HepG2 (cell line): ENCODE results near the gene MC1R. TPM values are rescaled to one million over a fixed set of nuclear protein-coding genes. Genes with fewer than 3 reads are reported as not detected.

Experiments used
- ARNTL ChIP-seq: sonication (generic); formaldehyde crosslinking; IDR thresholded peaks from 2 replicates; pipeline ENCODE4 v1.4.0; 2020; ENCODE audit warnings: mild to moderate bottlenecking, missing genetic modification reagents
- ATF7-NPFF ChIP-seq: sonication (generic); formaldehyde crosslinking; IDR thresholded peaks from 2 replicates; pipeline ENCODE4 v1.8.1; 2023; ENCODE audit warnings: mild to moderate bottlenecking, low read depth, missing genetic modification reagents, moderate library complexity
- EZH2 ChIP-seq: conservative IDR thresholded peaks from 2 replicates; pipeline ENCODE4 v1.6.1; 2012; ENCODE audit warnings: mild to moderate bottlenecking, low read depth, low read length, moderate library complexity
- HNRNPL ChIP-seq: fragments of 200-400 bp; formaldehyde crosslinking; IDR thresholded peaks from 2 replicates; pipeline ENCODE4 v1.6.1; 2017; ENCODE audit warnings: mild to moderate bottlenecking, low read depth, low read length
- RAD51 ChIP-seq: fragments of 450-650 bp; IDR thresholded peaks from 2 replicates; pipeline ENCODE4 v1.6.1; 2016; ENCODE audit warnings: borderline replicate concordance
- RNF219 ChIP-seq: sonication (generic); formaldehyde crosslinking; IDR thresholded peaks from 2 replicates; pipeline ENCODE4 v1.5.0; 2020; ENCODE audit warnings: mild to moderate bottlenecking, missing genetic modification reagents
- SP5 ChIP-seq: IDR thresholded peaks from 2 replicates; pipeline ENCODE4 v1.6.1; 2016; ENCODE audit warnings: low read depth, borderline replicate concordance
- ZBTB39 ChIP-seq: sonication (generic); formaldehyde crosslinking; IDR thresholded peaks from 2 replicates; pipeline ENCODE4 v1.5.0; 2020; ENCODE audit warnings: missing genetic modification reagents
- ZFP36 ChIP-seq: fragments of 150-350 bp; IDR thresholded peaks from 2 replicates; pipeline ENCODE4 v1.6.1; 2018; ENCODE audit warnings: borderline replicate concordance, low read length, low read depth; ENCODE audit not compliant: partially characterized antibody
- ZNF264 ChIP-seq: sonication (generic); formaldehyde crosslinking; IDR thresholded peaks from 2 replicates; pipeline ENCODE4 v1.4.0; 2020; ENCODE audit warnings: missing genetic modification reagents
- ZNF460 ChIP-seq: sonication (generic); formaldehyde crosslinking; IDR thresholded peaks from 2 replicates; pipeline ENCODE4 v1.5.1; 2020; ENCODE audit warnings: missing genetic modification reagents, mild to moderate bottlenecking, borderline replicate concordance
- ZNF484 ChIP-seq: sonication (generic); formaldehyde crosslinking; IDR thresholded peaks from 2 replicates; pipeline ENCODE4 v1.5.1; 2020; ENCODE audit warnings: mild to moderate bottlenecking, low read depth, missing genetic modification reagents, borderline replicate concordance
- ZNF577 ChIP-seq: sonication (generic); formaldehyde crosslinking; IDR thresholded peaks from 2 replicates; pipeline ENCODE4 v1.4.0; 2020; ENCODE audit warnings: mild to moderate bottlenecking, low read depth, missing genetic modification reagents, borderline replicate concordance
- ZNF780A ChIP-seq: sonication (generic); formaldehyde crosslinking; IDR thresholded peaks from 2 replicates; pipeline ENCODE4 v1.8.0; 2022; ENCODE audit warnings: mild to moderate bottlenecking, missing genetic modification reagents, moderate library complexity
- ZSCAN12 ChIP-seq: sonication (generic); formaldehyde crosslinking; IDR thresholded peaks from 2 replicates; pipeline ENCODE4 v1.9.0; 2021; ENCODE audit warnings: mild to moderate bottlenecking, missing genetic modification reagents
- polyA plus RNA-seq, 8 experiments: library from polyadenylated mRNA; depleted of rRNA in 3 of 8; stranded (reverse) in 7 of 8; unstranded in 1 of 8; fragments of >200 nt; fragmentation: Illumina TruSeq in 4 of 8; extraction: Trizol in 4 of 8; gene quantifications; 2 replicates each; pipeline versions ENCODE4 v1.2.1 to v1.2.3, GENCODE V29; 2011 to 2016; ENCODE audit warnings: low read depth in 4 of 8, missing spikeins in 1 of 8, mixed read lengths in 1 of 8; ENCODE audit not compliant: insufficient read depth in 1 of 8
- total RNA-seq, 5 experiments: library from RNA; depleted of rRNA; stranded (reverse); fragments of >200 nt; fragmentation: Illumina TruSeq; extraction: Trizol; gene quantifications; 2 replicates each; pipeline ENCODE4 v1.2.3, GENCODE V29; 2016; ENCODE audit warnings: low read depth in 1 of 5
- TF ChIP-seq, protein P1 (sequence below): sonication (generic); formaldehyde crosslinking; conservative IDR thresholded peaks from 2 replicates; pipeline ENCODE4 v1.8.0; 2022; ENCODE audit warnings: missing genetic modification reagents
- TF ChIP-seq, protein P2 (sequence below): IDR thresholded peaks from 2 replicates; pipeline ENCODE4 v1.6.1; 2012; ENCODE audit warnings: low read length, improper control_type of control experiment
- TF ChIP-seq, protein P3 (sequence below): sonication (generic); formaldehyde crosslinking; IDR thresholded peaks from 2 replicates; pipeline ENCODE4 v1.5.0; 2020; ENCODE audit warnings: missing genetic modification reagents

Gene MC1R
- total and polyA plus RNA-seq, 2 of the 13 experiments (the other 11 are each of a cell fraction or from before 2014, with no cell fraction given), result 9.1 to 14.8 TPM

- TF ChIP-seq RNF219 (CRISPR knock-in tag) (no peak), ZNF460 (CRISPR knock-in tag) (no peak), ZNF577 (CRISPR knock-in tag) (no peak), ARNTL (no peak), ZNF264 (CRISPR knock-in tag) (no peak), ATF7-NPFF (CRISPR knock-in tag) (no peak), ZSCAN12 (no peak), ZNF780A (CRISPR knock-in tag) (0 out of 2 replicates have a peak, but pooled peaks have one; percentile 12), ZNF484 (CRISPR knock-in tag) (no peak), EZH2 (no peak), ZBTB39 (CRISPR knock-in tag) (no peak), RAD51 (no peak), HNRNPL (no peak), SP5 (CRISPR knock-in tag) (no peak), ZFP36 (no peak)
- TF ChIP-seq, protein P1, sequence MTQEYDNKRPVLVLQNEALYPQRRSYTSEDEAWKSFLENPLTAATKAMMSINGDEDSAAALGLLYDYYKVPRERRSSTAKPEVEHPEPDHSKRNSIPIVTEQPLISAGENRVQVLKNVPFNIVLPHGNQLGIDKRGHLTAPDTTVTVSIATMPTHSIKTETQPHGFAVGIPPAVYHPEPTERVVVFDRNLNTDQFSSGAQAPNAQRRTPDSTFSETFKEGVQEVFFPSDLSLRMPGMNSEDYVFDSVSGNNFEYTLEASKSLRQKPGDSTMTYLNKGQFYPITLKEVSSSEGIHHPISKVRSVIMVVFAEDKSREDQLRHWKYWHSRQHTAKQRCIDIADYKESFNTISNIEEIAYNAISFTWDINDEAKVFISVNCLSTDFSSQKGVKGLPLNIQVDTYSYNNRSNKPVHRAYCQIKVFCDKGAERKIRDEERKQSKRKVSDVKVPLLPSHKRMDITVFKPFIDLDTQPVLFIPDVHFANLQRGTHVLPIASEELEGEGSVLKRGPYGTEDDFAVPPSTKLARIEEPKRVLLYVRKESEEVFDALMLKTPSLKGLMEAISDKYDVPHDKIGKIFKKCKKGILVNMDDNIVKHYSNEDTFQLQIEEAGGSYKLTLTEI, result no peak
- TF ChIP-seq, protein P2, sequence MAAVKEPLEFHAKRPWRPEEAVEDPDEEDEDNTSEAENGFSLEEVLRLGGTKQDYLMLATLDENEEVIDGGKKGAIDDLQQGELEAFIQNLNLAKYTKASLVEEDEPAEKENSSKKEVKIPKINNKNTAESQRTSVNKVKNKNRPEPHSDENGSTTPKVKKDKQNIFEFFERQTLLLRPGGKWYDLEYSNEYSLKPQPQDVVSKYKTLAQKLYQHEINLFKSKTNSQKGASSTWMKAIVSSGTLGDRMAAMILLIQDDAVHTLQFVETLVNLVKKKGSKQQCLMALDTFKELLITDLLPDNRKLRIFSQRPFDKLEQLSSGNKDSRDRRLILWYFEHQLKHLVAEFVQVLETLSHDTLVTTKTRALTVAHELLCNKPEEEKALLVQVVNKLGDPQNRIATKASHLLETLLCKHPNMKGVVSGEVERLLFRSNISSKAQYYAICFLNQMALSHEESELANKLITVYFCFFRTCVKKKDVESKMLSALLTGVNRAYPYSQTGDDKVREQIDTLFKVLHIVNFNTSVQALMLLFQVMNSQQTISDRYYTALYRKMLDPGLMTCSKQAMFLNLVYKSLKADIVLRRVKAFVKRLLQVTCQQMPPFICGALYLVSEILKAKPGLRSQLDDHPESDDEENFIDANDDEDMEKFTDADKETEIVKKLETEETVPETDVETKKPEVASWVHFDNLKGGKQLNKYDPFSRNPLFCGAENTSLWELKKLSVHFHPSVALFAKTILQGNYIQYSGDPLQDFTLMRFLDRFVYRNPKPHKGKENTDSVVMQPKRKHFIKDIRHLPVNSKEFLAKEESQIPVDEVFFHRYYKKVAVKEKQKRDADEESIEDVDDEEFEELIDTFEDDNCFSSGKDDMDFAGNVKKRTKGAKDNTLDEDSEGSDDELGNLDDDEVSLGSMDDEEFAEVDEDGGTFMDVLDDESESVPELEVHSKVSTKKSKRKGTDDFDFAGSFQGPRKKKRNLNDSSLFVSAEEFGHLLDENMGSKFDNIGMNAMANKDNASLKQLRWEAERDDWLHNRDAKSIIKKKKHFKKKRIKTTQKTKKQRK, result no peak
- TF ChIP-seq, protein P3, sequence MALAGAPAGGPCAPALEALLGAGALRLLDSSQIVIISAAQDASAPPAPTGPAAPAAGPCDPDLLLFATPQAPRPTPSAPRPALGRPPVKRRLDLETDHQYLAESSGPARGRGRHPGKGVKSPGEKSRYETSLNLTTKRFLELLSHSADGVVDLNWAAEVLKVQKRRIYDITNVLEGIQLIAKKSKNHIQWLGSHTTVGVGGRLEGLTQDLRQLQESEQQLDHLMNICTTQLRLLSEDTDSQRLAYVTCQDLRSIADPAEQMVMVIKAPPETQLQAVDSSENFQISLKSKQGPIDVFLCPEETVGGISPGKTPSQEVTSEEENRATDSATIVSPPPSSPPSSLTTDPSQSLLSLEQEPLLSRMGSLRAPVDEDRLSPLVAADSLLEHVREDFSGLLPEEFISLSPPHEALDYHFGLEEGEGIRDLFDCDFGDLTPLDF (CRISPR knock-in tag), result no peak
Observed at GRCh38 chr16:89919535-89920406, 1.1 kb downstream of the MC1R start (continued).
